T-helper 2 cell treated with Interferon-gamma antibody and Interleukin-4, amounts not matched to agents 100 ng/mL and 5 ng/mL, for 36 hours (primary cell): ENCODE results near the gene PDE4D. TPM values are rescaled to one million over a fixed set of nuclear protein-coding genes. Genes with fewer than 3 reads are reported as not detected.

ENCODE experiments used
- intact Hi-C: fragments of 100-400 bp; cut with micrococcal nuclease; formaldehyde crosslinking; loops from one replicate; pipeline ENCODE4 v1.15.1; 2023
- total RNA-seq: library from RNA; stranded (reverse); gene quantifications from 2 replicates; pipeline ENCODE4 v1.2.3, GENCODE V29; 2022

Gene PDE4D
- total RNA-seq, 1 donor from 2014 or later = 60.2 TPM

GRCh38 chr5:59746241-59746765 lies 147.2 kb downstream of the PDE4D start:
- intact Hi-C loops = no loop called here

GRCh38 chr5:59745415-59745863 lies 148.1 kb downstream of the PDE4D start:
- intact Hi-C loops = no loop called here

GRCh38 chr5:59744531-59744992 lies 149.0 kb downstream of the PDE4D start:
- intact Hi-C loops = no loop called here

GRCh38 chr5:59741599-59741998 lies 151.9 kb downstream of the PDE4D start:
- intact Hi-C loops = no loop called here

GRCh38 chr5:59738024-59738423 lies 155.5 kb downstream of the PDE4D start:
- intact Hi-C loops = no loop called here

GRCh38 chr5:59732806-59733205 lies 160.7 kb downstream of the PDE4D start:
- intact Hi-C loops = no loop called here

- intact Hi-C loops = no loop called here
Measured at GRCh38 chr5:59732301-59732700, 161.2 kb downstream of the PDE4D start.

- intact Hi-C loops = no loop called here
Measured at GRCh38 chr5:59731809-59732208, 161.7 kb downstream of the PDE4D start.

- intact Hi-C loops = no loop called here
Measured at GRCh38 chr5:59729820-59730219, 163.7 kb downstream of the PDE4D start.

GRCh38 chr5:59729357-59729756 lies 164.2 kb downstream of the PDE4D start:
- intact Hi-C loops = no loop called here

GRCh38 chr5:59728356-59728755 lies 165.2 kb downstream of the PDE4D start:
- intact Hi-C loops = no loop called here

GRCh38 chr5:59727186-59727585 lies 166.3 kb downstream of the PDE4D start:
- intact Hi-C loops = no loop called here

- intact Hi-C loops = no loop called here
Measured at GRCh38 chr5:59725392-59725767, 168.1 kb downstream of the PDE4D start.

GRCh38 chr5:59724482-59725391 lies 168.8 kb downstream of the PDE4D start:
- intact Hi-C loops = loop anchor here (1.0 kb wide), 1 partner anchor 76 kb away; no protein-coding TSS in a partner anchor

GRCh38 chr5:59722874-59723273 lies 170.7 kb downstream of the PDE4D start:
- intact Hi-C loops = no loop called here

GRCh38 chr5:59721741-59722140 lies 171.8 kb downstream of the PDE4D start:
- intact Hi-C loops = no loop called here

- intact Hi-C loops = no loop called here
Measured at GRCh38 chr5:59720063-59720462, 173.5 kb downstream of the PDE4D start.

GRCh38 chr5:59716966-59717500 lies 176.5 kb downstream of the PDE4D start:
- intact Hi-C loops = no loop called here

GRCh38 chr5:59716029-59716428 lies 177.5 kb downstream of the PDE4D start:
- intact Hi-C loops = no loop called here

- intact Hi-C loops = no loop called here
Measured at GRCh38 chr5:59715228-59715627, 178.3 kb downstream of the PDE4D start.

- intact Hi-C loops = no loop called here
Measured at GRCh38 chr5:59713498-59713844, 180.1 kb downstream of the PDE4D start.

- intact Hi-C loops = no loop called here
Measured at GRCh38 chr5:59712836-59713497, 180.6 kb downstream of the PDE4D start.
